HepG2 (cell line): ENCODE measurements around the gene RPEL1. TPM values are rescaled to one million over a fixed set of nuclear protein-coding genes. Genes with fewer than 3 reads are reported as not detected.

ENCODE experiments used
- ATAC-seq: fragments of 200-7000 bp; cut with Tn5 transposase; 3 replicates; pipeline ENCODE4 v1.9.1; 2020; ENCODE audit warnings: mild to moderate bottlenecking, moderate library complexity
- BruUV-seq: library from RNA; stranded (reverse); fragments of 400-500 nt; replicated peaks from 2 replicates; lab custom pipeline; 2021; lab: Mats Ljungman, UMichigan
- CTCF ChIA-PET: fragments of 300-600 bp; formaldehyde crosslinking; extraction: SDS; loops from one replicate; lab custom pipeline; 2021; ENCODE audit warnings: low total read pairs, inconsistent platforms, low intra/inter-chr PET ratio; lab: Yijun Ruan, JAX
- POLR2A ChIA-PET: fragments of 350-600 bp; sonication (Branson Sonifier 250); formaldehyde crosslinking; loops from one replicate; lab custom pipeline; 2020; ENCODE audit warnings: antibody characterized with exemption, inconsistent platforms; lab: Yijun Ruan, JAX
- DNase-seq: peaks from one replicate; pipeline ENCODE4 v3.0.0-alpha.2; 2015; ENCODE audit warnings: low spot score
- FAIRE-seq: peaks from 3 replicates; lab custom pipeline; 2011; peaks lifted over from hg19 to GRCh38; lab: Jason Lieb, UNC
- H2AFZ ChIP-seq: one replicate; pipeline ENCODE4 v1.6.1; 2011; ENCODE audit warnings: low read length, inconsistent platforms
- H3K27ac ChIP-seq: fragments of 300-600 bp; 3 replicates; pipeline ENCODE4 v1.8.0; 2011; ENCODE audit warnings: mixed run types, mild to moderate bottlenecking, mixed read lengths, low read length, inconsistent platforms; ENCODE audit not compliant: insufficient read depth; ENCODE audit errors: extremely low read length
- H3K27me3 ChIP-seq, 2 experiments: fragments of 200-600 bp in 1 of 2; 2 replicates in 1 of 2; 3 replicates in 1 of 2; pipeline versions ENCODE4 v1.6.0 to v1.8.0; 2011; ENCODE audit warnings: low read length in 2 of 2, mild to moderate bottlenecking in 2 of 2, moderate library complexity in 2 of 2, inconsistent platforms in 1 of 2; ENCODE audit not compliant: insufficient read depth in 2 of 2, control insufficient read depth in 1 of 2
- H3K36me3 ChIP-seq, 2 experiments: fragments of 200-600 bp in 1 of 2; replicated peaks in 1 of 2; 2 replicates in 1 of 2; 3 replicates in 1 of 2; pipeline versions ENCODE4 v1.5.1 to v1.8.0; 2011; ENCODE audit warnings: low read length in 2 of 2, inconsistent platforms in 1 of 2; ENCODE audit not compliant: insufficient read depth in 2 of 2, control insufficient read depth in 1 of 2
- H3K4me1 ChIP-seq: 2 replicates; pipeline ENCODE4 v1.5.1; 2012; ENCODE audit warnings: low read length, inconsistent platforms; ENCODE audit not compliant: insufficient read depth
- H3K4me2 ChIP-seq: 2 replicates; pipeline ENCODE4 v1.6.0; 2011; ENCODE audit warnings: low read depth, low read length, inconsistent platforms
- H3K4me3 ChIP-seq, 3 experiments: fragments of 200-600 bp in 1 of 3; sonication (generic), shearing (Covaris generic) in 1 of 3; replicated peaks in 1 of 3; 2 replicates each; pipeline ENCODE4 v1.5.1; 2011 to 2016; ENCODE audit warnings: low read length in 3 of 3, inconsistent platforms in 2 of 3, low read depth in 2 of 3, mild to moderate bottlenecking in 2 of 3, control low read depth in 1 of 3, mixed read lengths in 1 of 3; ENCODE audit not compliant: insufficient read depth in 1 of 3
- H3K79me2 ChIP-seq: one replicate; pipeline ENCODE4 v1.6.1; 2011; ENCODE audit warnings: low read length, inconsistent platforms; ENCODE audit not compliant: insufficient read depth
- H3K9ac ChIP-seq: 2 replicates; pipeline ENCODE4 v1.6.0; 2011; ENCODE audit warnings: mild to moderate bottlenecking, low read depth, low read length, inconsistent platforms; ENCODE audit not compliant: insufficient read depth
- H3K9me3 ChIP-seq: 2 replicates; pipeline ENCODE4 v1.5.1; 2012; ENCODE audit warnings: mild to moderate bottlenecking, low read length
- H4K20me1 ChIP-seq: 2 replicates; pipeline ENCODE4 v1.6.0; 2011; ENCODE audit warnings: inconsistent platforms, mild to moderate bottlenecking, low read length, moderate library complexity; ENCODE audit not compliant: insufficient read depth
- AHR ChIP-seq: IDR thresholded peaks from 2 replicates; pipeline ENCODE4 v1.6.1; 2018; ENCODE audit warnings: missing genetic modification reagents, missing compliant biosample characterization
- BHLHE40 ChIP-seq: IDR thresholded peaks from 2 replicates; pipeline ENCODE4 v1.6.1; 2011; ENCODE audit warnings: low read length, improper control_type of control experiment
- HMG20B ChIP-seq: conservative IDR thresholded peaks from 2 replicates; pipeline ENCODE4 v1.6.1; 2016; ENCODE audit warnings: missing genetic modification reagents, missing compliant biosample characterization
- JUND ChIP-seq: sonication (generic); formaldehyde crosslinking; IDR thresholded peaks from 2 replicates; pipeline ENCODE4 v1.8.0; 2022; ENCODE audit warnings: mild to moderate bottlenecking, missing genetic modification reagents
- PAWR ChIP-seq: sonication (generic); formaldehyde crosslinking; IDR thresholded peaks from 2 replicates; pipeline ENCODE4 v1.4.0; 2020; ENCODE audit warnings: missing genetic modification reagents, mild to moderate bottlenecking, borderline replicate concordance
- ZBTB1 ChIP-seq: sonication (generic); formaldehyde crosslinking; IDR thresholded peaks from 2 replicates; pipeline ENCODE4 v1.4.0; 2020; ENCODE audit warnings: missing genetic modification reagents, borderline replicate concordance
- ZFP36L2 ChIP-seq: sonication (generic); formaldehyde crosslinking; IDR thresholded peaks from 2 replicates; pipeline ENCODE4 v1.4.0; 2020; ENCODE audit warnings: missing genetic modification reagents
- ZNF737 ChIP-seq: sonication (generic); formaldehyde crosslinking; IDR thresholded peaks from 2 replicates; pipeline ENCODE4 v1.5.0; 2020; ENCODE audit warnings: missing genetic modification reagents, mild to moderate bottlenecking, borderline replicate concordance
- WGBS: methylation state at CpG from one replicate; pipeline ENCODE4 v1.1.6; 2017; ENCODE audit warnings: low lambda C conversion rate; 5-methylcytosine and 5-hydroxymethylcytosine counted together
- in situ Hi-C: cut with HindIII; loops from 2 replicates; pipeline ENCODE4 v1.10.0; 2017; ENCODE audit warnings: low pct_unique_long_range_greater_than_20kb; ENCODE audit not compliant: extremely low pct_ligation_motif_present
- intact Hi-C: fragments of 100-400 bp; cut with micrococcal nuclease; formaldehyde crosslinking; loops from one replicate; pipeline ENCODE4 v1.10.0; 2022; ENCODE audit not compliant: unreplicated experiment
- polyA plus RNA-seq, 8 experiments: library from polyadenylated mRNA; depleted of rRNA in 3 of 8; stranded (reverse) in 7 of 8; unstranded in 1 of 8; fragments of >200 nt; fragmentation: Illumina TruSeq in 4 of 8; extraction: Trizol in 4 of 8; gene quantifications; 2 replicates each; pipeline versions ENCODE4 v1.2.1 to v1.2.3, GENCODE V29; 2011 to 2016; ENCODE audit warnings: low read depth in 4 of 8, missing spikeins in 1 of 8, mixed read lengths in 1 of 8; ENCODE audit not compliant: insufficient read depth in 1 of 8
- total RNA-seq, 5 experiments: library from RNA; depleted of rRNA; stranded (reverse); fragments of >200 nt; fragmentation: Illumina TruSeq; extraction: Trizol; gene quantifications; 2 replicates each; pipeline ENCODE4 v1.2.3, GENCODE V29; 2016; ENCODE audit warnings: low read depth in 1 of 5
- TF ChIP-seq, protein P1 (sequence below): sonication (generic); formaldehyde crosslinking; IDR thresholded peaks from 2 replicates; pipeline ENCODE4 v1.5.0; 2020; ENCODE audit warnings: mild to moderate bottlenecking, missing genetic modification reagents
- TF ChIP-seq, protein P2 (sequence below): sonication (generic); formaldehyde crosslinking; IDR thresholded peaks from 2 replicates; pipeline ENCODE4 v1.5.1; 2020; ENCODE audit warnings: missing genetic modification reagents, mild to moderate bottlenecking, borderline replicate concordance
- TF ChIP-seq, protein P3 (sequence below): sonication (generic); formaldehyde crosslinking; IDR thresholded peaks from 2 replicates; pipeline ENCODE4 v1.8.1; 2023; ENCODE audit warnings: mild to moderate bottlenecking, inconsistent platforms, moderate library complexity, missing genetic modification reagents, borderline replicate concordance
- TF ChIP-seq, protein P4 (sequence below): sonication (generic); formaldehyde crosslinking; IDR thresholded peaks from 2 replicates; pipeline ENCODE4 v1.9.0; 2021; ENCODE audit warnings: missing genetic modification reagents, mild to moderate bottlenecking, borderline replicate concordance

RPEL1 gene
- total and polyA plus RNA-seq, 2 of the 13 experiments (the other 11 are each of a cell fraction or from before 2014, with no cell fraction given): 0.04 to 0.07 TPM

DNA sequence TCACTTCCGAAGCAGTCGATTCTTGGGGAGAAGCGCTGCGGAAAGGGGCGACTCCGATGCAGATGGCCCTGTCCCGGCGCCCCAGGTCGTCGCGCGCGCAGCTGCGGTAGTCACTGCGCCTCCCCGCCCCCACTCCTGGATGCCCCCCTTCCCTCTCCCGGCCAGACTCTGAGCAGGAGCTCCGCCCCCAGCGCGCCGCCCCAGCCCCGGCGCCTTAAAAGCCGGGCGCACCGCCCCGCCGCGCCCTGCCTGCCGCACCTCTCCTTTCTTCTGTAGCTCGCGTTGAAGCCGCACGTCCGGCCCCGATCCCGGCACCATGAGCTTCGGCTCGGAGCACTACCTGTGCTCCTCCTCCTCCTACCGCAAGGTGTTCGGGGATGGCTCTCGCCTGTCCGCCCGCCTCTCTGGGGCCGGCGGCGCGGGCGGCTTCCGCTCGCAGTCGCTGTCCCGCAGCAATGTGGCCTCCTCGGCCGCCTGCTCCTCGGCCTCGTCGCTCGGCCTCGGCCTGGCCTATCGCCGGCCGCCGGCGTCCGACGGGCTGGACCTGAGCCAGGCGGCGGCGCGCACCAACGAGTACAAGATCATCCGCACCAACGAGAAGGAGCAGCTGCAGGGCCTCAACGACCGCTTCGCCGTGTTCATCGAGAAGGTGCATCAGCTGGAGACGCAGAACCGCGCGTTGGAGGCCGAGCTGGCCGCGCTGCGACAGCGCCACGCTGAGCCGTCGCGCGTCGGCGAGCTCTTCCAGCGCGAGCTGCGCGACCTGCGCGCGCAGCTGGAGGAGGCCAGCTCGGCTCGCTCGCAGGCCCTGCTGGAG lies 31.4 kb downstream of the RPEL1 start, which contains the start of gene INA (continued):
- TF ChIP-seq, protein P1, sequence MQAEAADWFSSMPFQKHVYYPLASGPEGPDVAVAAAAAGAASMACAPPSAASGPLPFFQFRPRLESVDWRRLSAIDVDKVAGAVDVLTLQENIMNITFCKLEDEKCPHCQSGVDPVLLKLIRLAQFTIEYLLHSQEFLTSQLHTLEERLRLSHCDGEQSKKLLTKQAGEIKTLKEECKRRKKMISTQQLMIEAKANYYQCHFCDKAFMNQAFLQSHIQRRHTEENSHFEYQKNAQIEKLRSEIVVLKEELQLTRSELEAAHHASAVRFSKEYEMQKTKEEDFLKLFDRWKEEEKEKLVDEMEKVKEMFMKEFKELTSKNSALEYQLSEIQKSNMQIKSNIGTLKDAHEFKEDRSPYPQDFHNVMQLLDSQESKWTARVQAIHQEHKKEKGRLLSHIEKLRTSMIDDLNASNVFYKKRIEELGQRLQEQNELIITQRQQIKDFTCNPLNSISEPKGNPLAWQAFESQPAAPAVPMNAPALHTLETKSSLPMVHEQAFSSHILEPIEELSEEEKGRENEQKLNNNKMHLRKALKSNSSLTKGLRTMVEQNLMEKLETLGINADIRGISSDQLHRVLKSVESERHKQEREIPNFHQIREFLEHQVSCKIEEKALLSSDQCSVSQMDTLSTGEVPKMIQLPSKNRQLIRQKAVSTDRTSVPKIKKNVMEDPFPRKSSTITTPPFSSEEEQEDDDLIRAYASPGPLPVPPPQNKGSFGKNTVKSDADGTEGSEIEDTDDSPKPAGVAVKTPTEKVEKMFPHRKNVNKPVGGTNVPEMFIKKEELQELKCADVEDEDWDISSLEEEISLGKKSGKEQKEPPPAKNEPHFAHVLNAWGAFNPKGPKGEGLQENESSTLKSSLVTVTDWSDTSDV (CRISPR knock-in tag): no peak

DNA sequence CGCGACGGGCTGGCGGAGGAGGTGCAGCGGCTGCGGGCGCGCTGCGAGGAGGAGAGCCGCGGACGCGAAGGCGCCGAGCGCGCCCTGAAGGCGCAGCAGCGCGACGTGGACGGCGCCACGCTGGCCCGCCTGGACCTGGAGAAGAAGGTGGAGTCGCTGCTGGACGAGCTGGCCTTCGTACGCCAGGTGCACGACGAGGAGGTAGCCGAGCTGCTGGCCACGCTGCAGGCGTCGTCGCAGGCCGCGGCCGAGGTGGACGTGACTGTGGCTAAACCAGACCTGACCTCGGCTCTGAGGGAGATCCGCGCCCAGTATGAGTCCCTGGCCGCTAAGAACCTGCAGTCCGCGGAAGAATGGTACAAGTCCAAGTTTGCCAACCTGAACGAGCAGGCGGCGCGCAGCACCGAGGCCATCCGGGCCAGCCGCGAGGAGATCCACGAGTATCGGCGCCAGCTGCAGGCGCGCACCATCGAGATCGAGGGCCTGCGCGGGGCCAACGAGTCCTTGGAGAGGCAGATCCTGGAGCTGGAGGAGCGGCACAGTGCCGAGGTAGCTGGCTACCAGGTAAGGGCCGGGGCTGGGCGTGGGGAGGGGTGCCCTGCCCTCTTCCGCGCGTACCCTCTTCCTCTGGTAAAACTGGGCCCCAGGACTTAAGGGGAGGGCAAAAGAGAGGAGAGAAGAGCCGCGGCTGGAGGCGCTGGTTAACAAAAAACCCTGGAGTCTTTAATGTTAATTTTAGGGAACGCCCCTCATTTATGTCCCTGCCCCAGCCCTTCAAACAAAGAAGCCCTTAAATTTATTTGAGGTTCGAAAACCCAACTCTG lies 32.2 kb downstream of the RPEL1 start:
- H3K4me2 ChIP-seq: peak overlapping the region; percentile 56; the same call in 1 of the 2 replicates
- 0 out of 6 replicates have a peak overlapping the region, but pooled peaks of 1 of the 3 experiments have one; percentile 60 for H3K4me3 ChIP-seq
- in situ Hi-C loops (no loop called here), intact Hi-C loops (no loop called here)
- H3K4me1 ChIP-seq: peaks cover 14% of the 10 kb centered on the region; the same call in 1 of the 2 replicates
- no peak overlapping the region for H3K9ac ChIP-seq
- 0 out of 2 replicates have a peak, but pooled peaks cover 3% of the 10 kb centered on the region for H4K20me1 ChIP-seq
- no peaks in the 10 kb centered on the region for H3K79me2 ChIP-seq
- POLR2A ChIA-PET: no interaction called here
- WGBS: 78% methylated on average over 44 of the region's 76 CpGs
- FAIRE-seq: no peak
- no peaks in the 10 kb centered on the region for H3K9me3 ChIP-seq
- H3K27me3 ChIP-seq: peaks cover 10 to 40% of the 10 kb centered on the region in 2 experiments; a peak in 4 of 5 replicates
- BruUV-seq: no TSS peak
- no peak for ATAC-seq
- DNase-seq: no peak
- no peak overlapping the region for H2AFZ ChIP-seq
- no peak overlapping the region for H3K27ac ChIP-seq
- CTCF ChIA-PET: no interaction called here
- H3K36me3 ChIP-seq: no peaks in the 10 kb centered on the region
- TF ChIP-seq, protein P2, sequence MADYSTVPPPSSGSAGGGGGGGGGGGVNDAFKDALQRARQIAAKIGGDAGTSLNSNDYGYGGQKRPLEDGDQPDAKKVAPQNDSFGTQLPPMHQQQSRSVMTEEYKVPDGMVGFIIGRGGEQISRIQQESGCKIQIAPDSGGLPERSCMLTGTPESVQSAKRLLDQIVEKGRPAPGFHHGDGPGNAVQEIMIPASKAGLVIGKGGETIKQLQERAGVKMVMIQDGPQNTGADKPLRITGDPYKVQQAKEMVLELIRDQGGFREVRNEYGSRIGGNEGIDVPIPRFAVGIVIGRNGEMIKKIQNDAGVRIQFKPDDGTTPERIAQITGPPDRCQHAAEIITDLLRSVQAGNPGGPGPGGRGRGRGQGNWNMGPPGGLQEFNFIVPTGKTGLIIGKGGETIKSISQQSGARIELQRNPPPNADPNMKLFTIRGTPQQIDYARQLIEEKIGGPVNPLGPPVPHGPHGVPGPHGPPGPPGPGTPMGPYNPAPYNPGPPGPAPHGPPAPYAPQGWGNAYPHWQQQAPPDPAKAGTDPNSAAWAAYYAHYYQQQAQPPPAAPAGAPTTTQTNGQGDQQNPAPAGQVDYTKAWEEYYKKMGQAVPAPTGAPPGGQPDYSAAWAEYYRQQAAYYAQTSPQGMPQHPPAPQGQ (CRISPR knock-in tag): no peak
- TF ChIP-seq, protein P3, sequence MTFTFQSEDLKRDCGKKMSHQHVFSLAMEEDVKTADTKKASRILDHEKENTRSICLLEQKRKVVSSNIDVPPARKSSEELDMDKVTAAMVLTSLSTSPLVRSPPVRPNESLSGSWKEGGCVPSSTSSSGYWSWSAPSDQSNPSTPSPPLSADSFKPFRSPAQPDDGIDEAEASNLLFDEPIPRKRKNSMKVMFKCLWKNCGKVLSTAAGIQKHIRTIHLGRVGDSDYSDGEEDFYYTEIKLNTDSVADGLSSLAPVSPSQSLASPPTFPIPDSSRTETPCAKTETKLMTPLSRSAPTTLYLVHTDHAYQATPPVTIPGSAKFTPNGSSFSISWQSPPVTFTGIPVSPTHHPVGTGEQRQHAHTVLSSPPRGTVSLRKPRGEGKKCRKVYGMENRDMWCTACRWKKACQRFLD (CRISPR knock-in tag): no peak
- no peak for TF ChIP-seq ZNF737 (CRISPR knock-in tag)
- TF ChIP-seq AHR (CRISPR knock-in tag): no peak
- TF ChIP-seq BHLHE40: no peak
- TF ChIP-seq HMG20B (CRISPR knock-in tag): no peak
- TF ChIP-seq PAWR (CRISPR knock-in tag): no peak
- TF ChIP-seq, protein P4, sequence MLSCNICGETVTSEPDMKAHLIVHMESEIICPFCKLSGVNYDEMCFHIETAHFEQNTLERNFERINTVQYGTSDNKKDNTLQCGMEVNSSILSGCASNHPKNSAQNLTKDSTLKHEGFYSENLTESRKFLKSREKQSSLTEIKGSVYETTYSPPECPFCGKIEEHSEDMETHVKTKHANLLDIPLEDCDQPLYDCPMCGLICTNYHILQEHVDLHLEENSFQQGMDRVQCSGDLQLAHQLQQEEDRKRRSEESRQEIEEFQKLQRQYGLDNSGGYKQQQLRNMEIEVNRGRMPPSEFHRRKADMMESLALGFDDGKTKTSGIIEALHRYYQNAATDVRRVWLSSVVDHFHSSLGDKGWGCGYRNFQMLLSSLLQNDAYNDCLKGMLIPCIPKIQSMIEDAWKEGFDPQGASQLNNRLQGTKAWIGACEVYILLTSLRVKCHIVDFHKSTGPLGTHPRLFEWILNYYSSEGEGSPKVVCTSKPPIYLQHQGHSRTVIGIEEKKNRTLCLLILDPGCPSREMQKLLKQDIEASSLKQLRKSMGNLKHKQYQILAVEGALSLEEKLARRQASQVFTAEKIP (CRISPR knock-in tag): no peak
- no peak for TF ChIP-seq ZFP36L2 (CRISPR knock-in tag)
- no peak for TF ChIP-seq ZBTB1 (CRISPR knock-in tag)
- no peak for TF ChIP-seq JUND (CRISPR knock-in tag)
